ENCODE measurements around the gene MLEC.

The MLEC gene

DNA sequence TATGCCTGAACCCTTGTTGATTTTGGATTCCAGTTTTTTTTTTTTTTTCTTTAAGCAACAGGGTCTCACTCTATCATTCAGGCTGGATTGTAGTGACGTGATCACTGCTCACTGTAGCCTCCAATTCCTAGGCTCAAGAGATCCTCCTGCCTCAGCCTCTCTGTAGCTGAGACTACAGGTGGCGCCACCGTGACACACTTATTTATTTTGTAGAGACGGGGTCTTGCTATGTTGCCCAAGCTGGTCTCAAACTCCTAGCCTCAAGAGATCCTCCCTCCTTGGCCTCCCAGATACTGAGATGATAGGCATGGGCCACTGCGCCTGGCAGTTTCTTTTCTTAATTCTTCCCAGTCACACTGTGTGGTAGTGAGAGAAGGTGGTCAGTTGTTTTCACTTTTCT is 63.9 kb downstream of the MLEC start:
- no peak for DNase-seq

GRCh38 chr12:120751389-120751788 is 64.4 kb downstream of the MLEC start:
- DNase-seq, result no peak
